GM19395 (cell line): ENCODE data around the gene CFAP57.
"Not testable (repeated sequence)": the region's sequence is repeated elsewhere in the genome, so short reads cannot be mapped to it uniquely, and the experiment has no call there.

Experiments
- ATAC-seq: cut with Tn5 transposase; IDR thresholded peaks from one replicate; pipeline ENCODE4 v1.9.1; 2021; ENCODE audit warnings: mild to moderate bottlenecking, moderate library complexity; ENCODE audit not compliant: unreplicated experiment

The CFAP57 gene

DNA sequence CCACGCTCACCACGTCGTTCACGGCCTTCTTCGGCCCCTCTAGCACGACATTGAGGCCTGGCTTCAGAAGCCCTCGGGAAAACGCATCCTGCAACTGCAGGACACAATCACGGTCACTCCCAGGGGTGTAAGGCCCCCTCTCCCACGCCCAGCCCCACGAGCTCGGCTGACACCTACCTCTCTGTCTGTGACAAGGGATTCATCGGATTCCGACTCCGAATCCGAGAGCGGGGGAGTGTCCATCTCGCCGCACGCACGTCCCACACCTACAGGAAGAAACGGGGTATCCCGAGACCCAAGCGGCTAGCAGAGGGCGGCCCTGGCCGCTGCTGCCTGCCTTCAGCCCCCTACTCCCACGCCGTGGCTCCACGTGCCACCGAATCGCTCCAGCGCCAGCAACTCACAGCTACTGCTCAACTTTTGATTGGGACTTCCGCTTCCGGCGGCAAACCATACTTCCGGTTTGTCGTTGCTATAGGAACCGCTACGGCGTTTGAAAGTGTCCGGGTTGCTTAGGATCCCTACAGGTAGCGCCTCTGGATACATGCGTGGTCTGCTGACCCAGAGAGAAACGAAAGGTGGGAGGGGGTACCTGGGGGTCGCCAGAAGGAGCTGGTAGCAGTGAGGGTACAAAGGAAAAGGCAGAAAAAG lies at the start of gene CFAP57, which contains the start of gene EBNA1BP2:
TSS of gene CFAP57 (plus strand) at position 455 of the 651 bp plus-strand sequence. CDS start 424 bp downstream, outside the sequence.
TSS of gene EBNA1BP2 (minus strand) at position 415 of the 651 bp plus-strand sequence. CDS start at position 243, 172 bp downstream.
- ATAC-seq: peak; percentile 95

DNA sequence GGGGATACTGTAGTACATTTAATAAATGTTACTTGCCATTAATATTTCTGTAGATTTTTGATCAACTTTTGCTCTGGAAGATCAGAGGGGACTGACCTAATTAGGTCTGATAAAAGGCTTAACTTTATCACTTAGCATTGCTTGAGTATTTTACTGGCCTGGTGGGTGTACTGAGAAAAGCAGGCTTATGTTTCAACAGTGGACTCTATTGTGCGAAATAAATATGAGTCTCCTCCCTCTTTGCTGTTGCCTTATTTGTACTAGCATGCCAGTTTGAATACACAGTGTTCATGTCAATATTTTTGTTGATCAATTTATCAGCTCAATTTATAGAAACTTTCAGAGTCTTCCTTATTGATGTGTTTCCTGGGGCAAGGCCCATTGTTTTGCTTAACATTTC lies 49.1 kb upstream of the CFAP57 start:
- no peak for ATAC-seq

- ATAC-seq: no peak
These were observed 43.3 kb upstream of the CFAP57 start for GRCh38 chr1:43128816-43129215.

GRCh38 chr1:43129426-43129825 lies 42.7 kb upstream of the CFAP57 start:
- no peak for ATAC-seq

DNA sequence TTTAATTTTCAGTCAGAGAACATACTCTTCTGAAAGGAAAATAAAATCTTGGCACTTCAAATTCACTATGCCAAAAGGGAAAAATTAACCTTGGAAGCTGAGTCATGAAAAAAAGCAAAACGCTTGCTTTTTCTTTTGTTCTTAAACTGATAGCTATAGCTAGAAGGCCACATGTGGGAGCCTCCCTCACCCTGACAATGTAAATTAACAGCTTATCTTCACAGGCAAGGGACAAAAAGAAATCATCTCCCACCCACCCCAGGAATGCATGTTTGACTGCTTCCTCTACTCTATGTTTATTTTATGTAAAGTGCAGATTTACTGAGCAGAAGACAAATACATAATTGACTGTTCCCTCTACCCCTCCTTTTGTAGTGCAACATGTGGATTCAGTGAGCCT lies 38.1 kb upstream of the CFAP57 start:
- no peak for ATAC-seq

GRCh38 chr1:43134640-43135039 lies 37.5 kb upstream of the CFAP57 start:
- no peak for ATAC-seq

GRCh38 chr1:43135857-43136781 lies 36.0 kb upstream of the CFAP57 start:
- no peak for ATAC-seq

DNA sequence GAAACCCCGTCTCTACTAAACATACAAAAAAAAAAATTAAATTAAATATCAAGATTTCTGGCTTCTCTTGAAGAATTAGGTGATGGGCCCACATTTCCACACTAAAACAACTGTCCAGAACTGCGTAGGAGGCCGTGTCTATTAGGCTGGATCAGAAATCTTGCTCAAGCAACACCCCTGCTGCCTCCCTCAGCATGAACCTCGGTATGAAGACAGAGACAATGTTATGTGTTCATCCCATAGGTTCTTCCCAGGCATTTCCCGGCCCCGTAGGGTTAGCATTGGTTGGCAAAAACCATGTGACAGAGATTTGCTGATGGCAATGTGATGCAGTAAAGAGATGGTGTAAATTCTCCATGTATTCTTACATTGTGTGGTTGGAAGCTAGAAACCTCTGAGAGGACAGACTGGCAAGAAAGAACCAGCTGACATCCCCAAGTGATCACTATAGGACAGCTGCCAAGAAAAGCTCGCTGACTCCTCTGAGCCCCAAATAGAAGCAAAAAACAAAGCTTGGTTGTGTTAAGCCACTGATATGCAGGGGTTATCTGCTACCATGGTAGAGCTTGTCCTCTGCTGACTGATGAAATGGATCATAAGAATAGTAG lies 34.6 kb upstream of the CFAP57 start:
- no peak for ATAC-seq

GRCh38 chr1:43139295-43139694 lies 32.8 kb upstream of the CFAP57 start:
- ATAC-seq: not testable (repeated sequence)

GRCh38 chr1:43140010-43140409 lies 32.1 kb upstream of the CFAP57 start:
- no peak for ATAC-seq

GRCh38 chr1:43140583-43140982 lies 31.5 kb upstream of the CFAP57 start:
- no peak for ATAC-seq

DNA sequence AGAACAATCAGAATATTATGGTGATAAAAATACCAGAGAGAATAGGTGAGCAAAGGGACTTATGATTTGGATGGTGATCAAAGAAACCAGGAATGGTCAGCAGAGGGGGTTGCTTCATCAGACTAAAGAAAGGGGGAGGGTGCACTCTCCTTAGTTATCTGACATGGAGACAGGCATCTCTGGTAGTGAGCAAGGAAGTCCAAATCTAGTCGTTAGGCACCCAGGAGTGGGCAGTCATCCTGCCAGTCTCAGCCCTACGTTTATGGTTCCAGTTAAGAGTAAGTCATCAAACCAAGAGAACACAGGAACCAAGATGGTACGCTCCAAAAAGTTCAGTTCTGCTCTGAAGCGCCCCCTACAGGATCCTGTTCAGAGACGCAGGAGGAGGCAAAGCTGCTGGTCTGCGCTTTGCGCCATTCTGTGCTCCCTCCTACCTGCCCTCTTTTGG lies 28.7 kb upstream of the CFAP57 start:
- ATAC-seq: no peak

- ATAC-seq: no peak
These were observed 27.9 kb upstream of the CFAP57 start for GRCh38 chr1:43144237-43144636.

- no peak for ATAC-seq
These were observed 24.4 kb upstream of the CFAP57 start for GRCh38 chr1:43147625-43148327.

DNA sequence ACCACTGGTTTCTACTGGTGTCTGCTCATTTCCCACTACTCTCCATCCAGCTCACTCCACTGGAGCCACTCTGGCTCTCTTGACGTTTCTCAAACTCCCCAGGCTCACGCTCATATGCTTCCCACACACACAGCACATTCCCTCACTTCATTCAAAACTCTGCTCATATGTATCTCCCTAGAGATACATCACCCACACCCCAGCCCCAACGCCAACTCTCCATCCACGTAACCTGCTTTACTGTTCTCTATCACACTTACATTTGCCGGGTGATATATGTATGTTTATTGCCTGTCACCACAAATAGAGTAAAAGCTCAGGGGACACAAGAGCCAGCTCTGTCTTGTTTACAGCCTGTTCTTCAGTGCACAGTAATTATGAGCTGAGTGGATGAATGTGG lies 22.2 kb upstream of the CFAP57 start:
- no peak for ATAC-seq

DNA sequence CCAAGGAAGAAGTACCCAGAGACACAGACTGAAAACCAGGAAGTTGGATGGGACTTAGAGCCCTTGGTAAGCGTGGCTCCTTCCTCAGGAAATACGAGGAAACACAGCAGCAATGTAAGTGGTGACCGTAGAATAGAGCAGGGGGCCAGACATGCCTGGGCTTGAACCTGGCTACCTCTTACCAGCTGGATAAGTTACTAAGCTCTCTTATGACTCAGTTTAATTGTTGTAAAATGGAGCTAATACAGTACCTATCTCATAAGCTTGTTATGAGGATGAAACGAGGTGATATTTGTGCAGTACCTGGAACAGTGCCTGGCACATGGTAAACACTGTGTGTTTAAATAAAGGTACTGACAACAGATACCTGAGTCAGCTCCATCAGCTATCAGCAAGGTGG lies 19.3 kb upstream of the CFAP57 start:
- no peak for ATAC-seq

- no peak for ATAC-seq
These were observed 18.7 kb upstream of the CFAP57 start for GRCh38 chr1:43153443-43153842.

GRCh38 chr1:43156026-43156425 lies 16.1 kb upstream of the CFAP57 start:
- no peak for ATAC-seq

DNA sequence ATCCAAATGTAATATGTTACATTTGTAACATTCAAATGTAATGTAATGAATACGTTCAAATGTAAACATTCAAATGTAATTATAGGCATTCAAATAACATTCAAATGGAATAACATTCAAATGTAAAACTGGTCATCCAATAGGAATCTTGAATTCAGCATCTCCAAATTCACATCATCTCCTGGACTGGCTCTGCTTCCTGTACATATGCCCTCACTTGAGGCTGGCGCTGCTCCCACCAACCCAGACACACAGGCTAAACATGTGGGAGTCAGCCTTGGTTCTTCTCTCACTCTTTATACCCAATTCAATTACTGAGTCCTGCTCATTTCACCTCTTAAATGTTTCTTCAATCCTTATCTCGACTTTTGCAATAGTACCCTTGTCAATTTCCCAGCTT lies 7.0 kb upstream of the CFAP57 start:
- no peak for ATAC-seq

GRCh38 chr1:43165765-43166164 lies 6.4 kb upstream of the CFAP57 start:
- ATAC-seq: no peak

DNA sequence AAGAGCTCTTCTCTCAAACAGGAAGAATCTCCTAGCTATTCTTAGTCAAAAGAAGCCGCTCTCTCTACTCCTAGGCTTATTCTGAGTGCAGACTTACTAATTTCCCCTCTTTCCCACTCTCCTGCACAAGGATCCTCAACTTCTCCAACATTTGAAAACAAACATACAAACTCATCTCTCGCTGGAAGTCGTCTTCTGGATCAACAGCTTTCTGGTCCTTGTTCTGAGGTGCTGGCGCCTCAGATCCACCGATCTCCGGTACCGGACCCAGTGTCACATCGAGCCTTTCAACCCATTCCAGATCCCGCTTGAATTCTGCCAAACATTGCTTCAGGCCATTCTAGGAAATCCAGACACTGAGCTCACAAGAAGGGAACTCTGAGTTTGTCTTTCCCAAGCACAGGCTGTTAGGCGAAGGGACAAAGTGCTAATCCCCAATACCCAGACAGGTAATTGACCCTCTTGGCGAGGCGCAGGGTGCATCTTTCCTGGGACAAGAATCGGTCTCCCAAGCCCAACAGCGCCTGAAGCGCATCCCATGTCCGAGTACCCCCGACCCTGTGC lies 736 bp upstream of the CFAP57 start:
- peak; percentile 21 for ATAC-seq
